ENCODE measurements around the gene ABCC1. TPM values are rescaled to one million over a fixed set of nuclear protein-coding genes. Genes with fewer than 3 reads are reported as not detected.

Gene ABCC1
- total RNA-seq, 1 experiment from 2014 or later: 61.9 TPM

- TF ChIP-seq RELA (CRISPR knock-in tag; IDR thresholded peaks at IDR 0.05; ENCODE audit: borderline replicate concordance) (no peak), FOXJ3 (CRISPR knock-in tag; IDR thresholded peaks at IDR 0.05; ENCODE audit: borderline replicate concordance) (no peak), CREM (CRISPR knock-in tag; IDR thresholded peaks at IDR 0.05) (no peak)
Measured at GRCh38 chr16:16037970-16038369, 88.6 kb downstream of the ABCC1 start (continued).

DNA sequence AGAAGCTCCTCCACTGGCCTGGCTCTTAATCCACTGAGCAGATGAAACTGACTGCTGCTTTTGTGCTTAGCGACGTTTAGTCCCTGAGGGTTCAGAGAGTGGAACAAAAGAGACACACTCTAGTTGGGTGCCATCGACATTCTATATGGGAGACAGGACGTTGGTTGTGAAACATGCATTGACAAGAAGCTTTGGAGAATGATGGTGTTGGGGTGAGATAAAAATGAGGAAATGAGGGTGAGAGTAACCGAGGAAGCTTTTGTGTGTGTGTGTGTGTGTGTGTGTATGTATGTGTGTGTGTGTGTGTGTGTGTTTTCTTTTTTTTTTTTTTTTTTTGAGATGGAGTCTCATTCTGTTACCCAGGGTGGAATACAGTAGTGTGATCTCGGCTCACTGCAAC, 89.5 kb downstream of the ABCC1 start:
- Mint-ChIP-seq H3K36me3 (peaks cover 58% of the 10 kb centered on the region), H3K27me3 (ENCODE audit: low read depth) (no peaks in the 10 kb centered on the region), H3K4me3 (no peak overlapping the region), H3K9me3 (no peaks in the 10 kb centered on the region), H3K4me1 (peaks cover 5% of the 10 kb centered on the region), H3K27ac (peak overlapping the region; percentile 58)
- DNase-seq (ENCODE audit: low spot score): no peak
- CTCF ChIA-PET: no interaction called here
- no peak for ATAC-seq
- TF ChIP-seq ZNF232 (CRISPR knock-in tag; IDR thresholded peaks at IDR 0.05): no peak
- TF ChIP-seq HMGXB4 (CRISPR knock-in tag; IDR thresholded peaks at IDR 0.05): no peak
- TF ChIP-seq NR2C2 (CRISPR knock-in tag; IDR thresholded peaks at IDR 0.05): no peak
- TF ChIP-seq TEAD4 (CRISPR knock-in tag; IDR thresholded peaks at IDR 0.05): no peak
- TF ChIP-seq, protein P1, sequence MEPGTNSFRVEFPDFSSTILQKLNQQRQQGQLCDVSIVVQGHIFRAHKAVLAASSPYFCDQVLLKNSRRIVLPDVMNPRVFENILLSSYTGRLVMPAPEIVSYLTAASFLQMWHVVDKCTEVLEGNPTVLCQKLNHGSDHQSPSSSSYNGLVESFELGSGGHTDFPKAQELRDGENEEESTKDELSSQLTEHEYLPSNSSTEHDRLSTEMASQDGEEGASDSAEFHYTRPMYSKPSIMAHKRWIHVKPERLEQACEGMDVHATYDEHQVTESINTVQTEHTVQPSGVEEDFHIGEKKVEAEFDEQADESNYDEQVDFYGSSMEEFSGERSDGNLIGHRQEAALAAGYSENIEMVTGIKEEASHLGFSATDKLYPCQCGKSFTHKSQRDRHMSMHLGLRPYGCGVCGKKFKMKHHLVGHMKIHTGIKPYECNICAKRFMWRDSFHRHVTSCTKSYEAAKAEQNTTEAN (CRISPR knock-in tag; IDR thresholded peaks at IDR 0.05): no peak
- TF ChIP-seq FOXP4 (CRISPR knock-in tag; IDR thresholded peaks at IDR 0.05): no peak
- TF ChIP-seq PRRX2 (CRISPR knock-in tag; IDR thresholded peaks at IDR 0.05): no peak
- no peak for TF ChIP-seq SMAD3 (CRISPR knock-in tag; IDR thresholded peaks at IDR 0.05; ENCODE audit: borderline replicate concordance)
- TF ChIP-seq, protein P2, sequence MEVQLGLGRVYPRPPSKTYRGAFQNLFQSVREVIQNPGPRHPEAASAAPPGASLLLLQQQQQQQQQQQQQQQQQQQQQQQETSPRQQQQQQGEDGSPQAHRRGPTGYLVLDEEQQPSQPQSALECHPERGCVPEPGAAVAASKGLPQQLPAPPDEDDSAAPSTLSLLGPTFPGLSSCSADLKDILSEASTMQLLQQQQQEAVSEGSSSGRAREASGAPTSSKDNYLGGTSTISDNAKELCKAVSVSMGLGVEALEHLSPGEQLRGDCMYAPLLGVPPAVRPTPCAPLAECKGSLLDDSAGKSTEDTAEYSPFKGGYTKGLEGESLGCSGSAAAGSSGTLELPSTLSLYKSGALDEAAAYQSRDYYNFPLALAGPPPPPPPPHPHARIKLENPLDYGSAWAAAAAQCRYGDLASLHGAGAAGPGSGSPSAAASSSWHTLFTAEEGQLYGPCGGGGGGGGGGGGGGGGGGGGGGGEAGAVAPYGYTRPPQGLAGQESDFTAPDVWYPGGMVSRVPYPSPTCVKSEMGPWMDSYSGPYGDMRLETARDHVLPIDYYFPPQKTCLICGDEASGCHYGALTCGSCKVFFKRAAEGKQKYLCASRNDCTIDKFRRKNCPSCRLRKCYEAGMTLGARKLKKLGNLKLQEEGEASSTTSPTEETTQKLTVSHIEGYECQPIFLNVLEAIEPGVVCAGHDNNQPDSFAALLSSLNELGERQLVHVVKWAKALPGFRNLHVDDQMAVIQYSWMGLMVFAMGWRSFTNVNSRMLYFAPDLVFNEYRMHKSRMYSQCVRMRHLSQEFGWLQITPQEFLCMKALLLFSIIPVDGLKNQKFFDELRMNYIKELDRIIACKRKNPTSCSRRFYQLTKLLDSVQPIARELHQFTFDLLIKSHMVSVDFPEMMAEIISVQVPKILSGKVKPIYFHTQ (CRISPR knock-in tag; IDR thresholded peaks at IDR 0.05): no peak
- no peak for TF ChIP-seq ATF6 (CRISPR knock-in tag; IDR thresholded peaks at IDR 0.05)
- no peak for TF ChIP-seq ATF3 (CRISPR knock-in tag; conservative IDR thresholded peaks at IDR 0.05)
- no peak for TF ChIP-seq MXD4 (CRISPR knock-in tag; IDR thresholded peaks at IDR 0.05; ENCODE audit: borderline replicate concordance)
- no peak for TF ChIP-seq SMAD4 (CRISPR knock-in tag; IDR thresholded peaks at IDR 0.05)
- TF ChIP-seq ETV6 (CRISPR knock-in tag; IDR thresholded peaks at IDR 0.05): no peak
- TF ChIP-seq ZNF512 (CRISPR knock-in tag; IDR thresholded peaks at IDR 0.05; ENCODE audit: borderline replicate concordance): no peak
- POLR2A ChIA-PET: no interaction called here

All from WTC11 (cell line).